SK-N-MC (cell line): ENCODE measurements around the gene CNGA2.

ENCODE experiments used
- DNase-seq: peaks from one replicate; pipeline ENCODE4 v3.0.0-alpha.2; 2011; ENCODE audit warnings: low read depth, low spot score
- H3K27ac ChIP-seq: fragments of 200-600 bp; sonication (generic); 2 replicates; pipeline ENCODE4 v1.5.1; 2016; ENCODE audit warnings: mixed run types
- H3K36me3 ChIP-seq: fragments of 200-600 bp; sonication (generic); 2 replicates; pipeline ENCODE4 v1.6.1; 2017; ENCODE audit warnings: antibody characterized with exemption, low read length, mixed read lengths; ENCODE audit not compliant: insufficient read depth
- H3K4me3 ChIP-seq: fragments of 200-600 bp; sonication (generic); 2 replicates; pipeline ENCODE4 v1.5.1; 2016
- H3K9ac ChIP-seq: fragments of 200-600 bp; sonication (generic); 2 replicates; pipeline ENCODE4 v1.8.0; 2017; ENCODE audit warnings: mixed run types, mixed read lengths; ENCODE audit not compliant: insufficient read length
- H3K9me3 ChIP-seq: fragments of 200-600 bp; sonication (generic); 2 replicates; pipeline ENCODE4 v1.6.1; 2017; ENCODE audit warnings: low read depth, mild to moderate bottlenecking, antibody characterized with exemption, low read length, moderate library complexity, mixed read lengths
- EZH2 ChIP-seq: fragments of 200-600 bp; sonication (generic); IDR thresholded peaks from one replicate; pipeline ENCODE4 v1.6.1; 2017; ENCODE audit warnings: antibody characterized with exemption
- FOXP2 ChIP-seq: optimal IDR thresholded peaks from 2 replicates; pipeline ENCODE3; 2011; ENCODE audit warnings: mild to moderate bottlenecking, moderate library complexity; ENCODE audit not compliant: insufficient read depth; ENCODE audit errors: extremely low read length, control extremely low read depth
- POLR2AphosphoS5 ChIP-seq: IDR thresholded peaks from 2 replicates; pipeline ENCODE4 v1.6.1; 2012; ENCODE audit warnings: mild to moderate bottlenecking, low read depth, low read length, borderline replicate concordance

Gene CNGA2

GRCh38 chrX:151710457-151710856 lies 24.1 kb upstream of the CNGA2 start:
- DNase-seq = no peak
- no peak overlapping the region for H3K9ac ChIP-seq
- TF ChIP-seq POLR2AphosphoS5 = no peak
- TF ChIP-seq FOXP2 = no peak
- no peak overlapping the region for H3K27ac ChIP-seq
- no peak overlapping the region for H3K4me3 ChIP-seq
- no peaks in the 10 kb centered on the region for H3K9me3 ChIP-seq
- H3K36me3 ChIP-seq = no peaks in the 10 kb centered on the region

GRCh38 chrX:151711154-151711553 lies 23.4 kb upstream of the CNGA2 start:
- TF ChIP-seq FOXP2 (no peak), POLR2AphosphoS5 (no peak), EZH2 (no peak)
- no peak overlapping the region for H3K4me3 ChIP-seq
- no peaks in the 10 kb centered on the region for H3K36me3 ChIP-seq
- no peak overlapping the region for H3K27ac ChIP-seq
- no peak overlapping the region for H3K9ac ChIP-seq
- H3K9me3 ChIP-seq = no peaks in the 10 kb centered on the region
- DNase-seq = no peak

GRCh38 chrX:151711787-151712186 lies 22.8 kb upstream of the CNGA2 start:
- Histone ChIP-seq H3K9ac (no peak overlapping the region), H3K9me3 (no peaks in the 10 kb centered on the region), H3K27ac (no peak overlapping the region), H3K4me3 (no peak overlapping the region), H3K36me3 (no peaks in the 10 kb centered on the region)
- TF ChIP-seq POLR2AphosphoS5 = no peak
- no peak for TF ChIP-seq FOXP2
- no peak for TF ChIP-seq EZH2
- no peak for DNase-seq

- Histone ChIP-seq H3K4me3 (no peak overlapping the region), H3K36me3 (no peaks in the 10 kb centered on the region), H3K9ac (no peak overlapping the region), H3K27ac (no peak overlapping the region), H3K9me3 (no peaks in the 10 kb centered on the region)
- no peak for DNase-seq
- TF ChIP-seq FOXP2 (no peak), POLR2AphosphoS5 (no peak), EZH2 (no peak)
Measured at GRCh38 chrX:151712253-151712652, 22.3 kb upstream of the CNGA2 start.

GRCh38 chrX:151713849-151714248 lies 20.7 kb upstream of the CNGA2 start:
- no peak overlapping the region for H3K9ac ChIP-seq
- H3K4me3 ChIP-seq = no peak overlapping the region
- no peak for TF ChIP-seq EZH2
- no peak for TF ChIP-seq FOXP2
- TF ChIP-seq POLR2AphosphoS5 = no peak
- no peaks in the 10 kb centered on the region for H3K9me3 ChIP-seq
- DNase-seq = no peak
- no peaks in the 10 kb centered on the region for H3K36me3 ChIP-seq
- no peak overlapping the region for H3K27ac ChIP-seq

GRCh38 chrX:151714362-151714761 lies 20.2 kb upstream of the CNGA2 start:
- no peak for TF ChIP-seq EZH2
- TF ChIP-seq POLR2AphosphoS5 = no peak
- no peak for TF ChIP-seq FOXP2
- Histone ChIP-seq H3K9me3 (no peaks in the 10 kb centered on the region), H3K4me3 (no peak overlapping the region), H3K9ac (no peak overlapping the region), H3K36me3 (no peaks in the 10 kb centered on the region), H3K27ac (no peak overlapping the region)
- DNase-seq = no peak

GRCh38 chrX:151715752-151716151 lies 18.8 kb upstream of the CNGA2 start, which contains the start of gene FATE1:
FATE1 (plus strand) TSS chrX:151716035; CDS start chrX:151716120, 85 bp downstream.
- no peak within 1 kb of the TSS for H3K27ac ChIP-seq
- no peak within 1 kb of the TSS for H3K4me3 ChIP-seq
- H3K9ac ChIP-seq = no peak within 1 kb of the TSS
- DNase-seq = no peak
- H3K36me3 ChIP-seq = no peaks in the 10 kb centered on the region
- TF ChIP-seq EZH2 = no peak
- no peak for TF ChIP-seq FOXP2
- no peaks in the 10 kb centered on the region for H3K9me3 ChIP-seq

- TF ChIP-seq FOXP2 (no peak), POLR2AphosphoS5 (no peak), EZH2 (no peak)
- no peak overlapping the region for H3K9ac ChIP-seq
Measured at GRCh38 chrX:151722241-151722846, 12.2 kb upstream of the CNGA2 start.

More at GRCh38 chrX:151722241-151722846, 12.2 kb upstream of the CNGA2 start:
- no peak overlapping the region for H3K4me3 ChIP-seq
- H3K36me3 ChIP-seq = no peaks in the 10 kb centered on the region
- no peaks in the 10 kb centered on the region for H3K9me3 ChIP-seq
- no peak overlapping the region for H3K27ac ChIP-seq
- DNase-seq = no peak
